ENCODE results near the gene A2ML1. TPM values are rescaled to one million over a fixed set of nuclear protein-coding genes. Genes with fewer than 3 reads are reported as not detected.

A2ML1 gene
- total RNA-seq, 4 donors from 2014 or later, result 5.7 to 9.8 (median 7.1) TPM

- H3K4me1 ChIP-seq, result no peaks in the 10 kb centered on the region
These were observed 82.2 kb downstream of the A2ML1 start for GRCh38 chr12:8904665-8905064.

DNA sequence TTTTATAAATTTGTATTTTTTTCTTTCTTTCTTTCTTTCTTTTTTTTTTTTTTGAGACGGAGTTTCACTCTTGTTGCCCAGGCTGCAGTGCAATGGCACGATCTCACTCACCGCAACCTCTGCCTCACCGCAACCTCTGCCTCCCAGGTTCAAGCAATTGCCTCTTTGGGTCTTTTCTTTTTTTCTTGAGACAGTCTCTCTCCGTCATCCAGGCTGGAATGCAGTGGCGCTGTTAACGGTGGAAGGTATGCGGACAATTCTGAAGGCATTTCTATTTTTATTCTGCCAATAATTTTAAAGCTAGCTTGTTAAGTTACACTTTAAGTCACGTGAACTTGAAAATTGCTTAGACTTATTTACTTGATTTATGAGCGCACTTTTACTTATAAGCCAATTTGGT, 83.1 kb downstream of the A2ML1 start:
- WGBS, 2 donors, result 61 to 69% methylated on average over 10 of the region's 10 CpGs
- no peaks in the 10 kb centered on the region for H3K4me1 ChIP-seq
- H3K27ac ChIP-seq, result no peak overlapping the region
- no peaks in the 10 kb centered on the region for H3K27me3 ChIP-seq
- no peaks in the 10 kb centered on the region for H3K36me3 ChIP-seq
- no peak overlapping the region for H3K4me3 ChIP-seq
- DNase-seq (ENCODE audit: low spot score in 2 of 2), result no peak
- H3K9me3 ChIP-seq, result no peaks in the 10 kb centered on the region
- no peak for TF ChIP-seq CTCF (IDR thresholded peaks at IDR 0.05)
- TF ChIP-seq POLR2A (IDR thresholded peaks at IDR 0.05), result no peak
- TF ChIP-seq EP300 (IDR thresholded peaks at IDR 0.05), result no peak

More at GRCh38 chr12:8904665-8905064, 82.2 kb downstream of the A2ML1 start:
- H3K36me3 ChIP-seq, result no peaks in the 10 kb centered on the region
- H3K27me3 ChIP-seq, result no peaks in the 10 kb centered on the region
- no peak for DNase-seq (ENCODE audit: low spot score in 2 of 2)
- no peak overlapping the region for H3K4me3 ChIP-seq
- H3K9me3 ChIP-seq, result no peaks in the 10 kb centered on the region
- H3K27ac ChIP-seq, result no peak overlapping the region
- TF ChIP-seq EP300 (IDR thresholded peaks at IDR 0.05), result no peak
- TF ChIP-seq CTCF (IDR thresholded peaks at IDR 0.05), result no peak
- TF ChIP-seq POLR2A (IDR thresholded peaks at IDR 0.05), result no peak

GRCh38 chr12:8906266-8907180, 84.1 kb downstream of the A2ML1 start:
- Histone ChIP-seq H3K4me1 (no peaks in the 10 kb centered on the region), H3K9me3 (no peaks in the 10 kb centered on the region), H3K27ac (no peak overlapping the region), H3K27me3 (no peaks in the 10 kb centered on the region), H3K36me3 (no peaks in the 10 kb centered on the region), H3K4me3 (no peak overlapping the region)
- no peak for TF ChIP-seq EP300 (IDR thresholded peaks at IDR 0.05)
- TF ChIP-seq CTCF (IDR thresholded peaks at IDR 0.05), result no peak
- TF ChIP-seq POLR2A (IDR thresholded peaks at IDR 0.05), result no peak
- 82 to 83% methylated on average over 16 of the region's 16 CpGs for WGBS, 2 donors
- DNase-seq (ENCODE audit: low spot score in 2 of 2), result no peak

GRCh38 chr12:8907513-8907912, 85.1 kb downstream of the A2ML1 start:
- peaks cover 0 to 4% (median 0%) of the 10 kb centered on the region in 4 donors for H3K4me1 ChIP-seq
- TF ChIP-seq CTCF (IDR thresholded peaks at IDR 0.05) (no peak), POLR2A (IDR thresholded peaks at IDR 0.05) (no peak), EP300 (IDR thresholded peaks at IDR 0.05) (no peak)
- no peaks in the 10 kb centered on the region for H3K36me3 ChIP-seq
- H3K9me3 ChIP-seq, result no peaks in the 10 kb centered on the region
- H3K4me3 ChIP-seq, result no peak overlapping the region
- no peaks in the 10 kb centered on the region for H3K27me3 ChIP-seq
- 68 to 71% methylated on average over 3 of the region's 3 CpGs for WGBS, 2 donors
- DNase-seq (ENCODE audit: low spot score in 2 of 2), result no peak
- H3K27ac ChIP-seq, result no peak overlapping the region

DNA sequence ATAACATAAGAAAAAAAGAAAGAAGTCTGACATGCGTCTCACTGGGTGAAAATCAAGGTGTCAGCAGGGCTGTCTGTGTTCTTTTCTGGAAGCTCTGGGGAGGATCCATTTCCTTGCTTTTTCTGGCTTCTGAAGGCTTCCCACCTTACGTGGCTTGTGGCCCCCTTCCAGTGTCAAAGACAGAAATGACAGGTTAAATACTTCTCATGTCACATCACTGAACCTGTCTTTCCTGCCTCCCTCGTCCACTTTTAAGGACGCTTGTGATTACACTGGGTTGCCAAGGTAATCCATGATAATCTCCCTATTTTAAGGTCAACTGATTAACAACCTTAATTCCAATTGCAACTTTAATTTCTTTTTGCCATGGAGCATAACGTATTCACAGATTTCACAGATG, 87.3 kb downstream of the A2ML1 start:
- Histone ChIP-seq H3K27ac (no peak overlapping the region), H3K9me3 (no peaks in the 10 kb centered on the region), H3K27me3 (no peaks in the 10 kb centered on the region), H3K36me3 (no peaks in the 10 kb centered on the region), H3K4me3 (no peak overlapping the region), H3K4me1 (peaks cover 0 to 19% (median 2%) of the 10 kb centered on the region in 4 donors)
- no peak for DNase-seq (ENCODE audit: low spot score in 2 of 2)
- 86 to 92% methylated on average over 5 of the region's 5 CpGs for WGBS, 2 donors
- TF ChIP-seq POLR2A (IDR thresholded peaks at IDR 0.05) (no peak), CTCF (IDR thresholded peaks at IDR 0.05) (no peak), EP300 (IDR thresholded peaks at IDR 0.05) (no peak)

All from tibial nerve (tissue), 4 donors.